Stimulated activated naive CD8-positive, alpha-beta T cell treated with anti-CD3 and anti-CD28 coated beads, Interleukin-15, amount 100 ng/mL, for 72 hours (primary cell): ENCODE data around the gene NIF3L1.
"Not testable (repeated sequence)": the region's sequence is repeated elsewhere in the genome, so short reads cannot be mapped to it uniquely, and the experiment has no call there.

Experiments used
- ATAC-seq: fragments of 150-1000 bp; cut with Tn5 transposase; 2 replicates; pipeline ENCODE4 v1.10.0; 2021; ENCODE audit warnings: mild to moderate bottlenecking, moderate library complexity
- DNase-seq, 2 donors: peaks; one replicate each; pipeline ENCODE4 v3.0.0; 2021 to 2022
- H3K27ac Mint-ChIP-seq, 2 donors: one replicate each; pipeline ENCODE4 v1.8.0; 2022; ENCODE audit warnings: mild to moderate bottlenecking in 2 of 2, mixed read lengths in 2 of 2, moderate library complexity in 2 of 2
- H3K27me3 Mint-ChIP-seq: one replicate; pipeline ENCODE4 v1.8.0; 2022; ENCODE audit warnings: mixed read lengths
- H3K4me1 Mint-ChIP-seq: one replicate; pipeline ENCODE4 v1.8.0; 2022; ENCODE audit warnings: mild to moderate bottlenecking, mixed read lengths
- H3K4me3 Mint-ChIP-seq, 2 donors: one replicate each; pipeline ENCODE4 v1.8.0; 2022; ENCODE audit warnings: mild to moderate bottlenecking in 2 of 2, mixed read lengths in 2 of 2, moderate library complexity in 1 of 2
- H3K9me3 Mint-ChIP-seq, 2 donors: one replicate each; pipeline ENCODE4 v1.8.0; 2022; ENCODE audit warnings: mixed read lengths in 2 of 2

NIF3L1 gene

DNA sequence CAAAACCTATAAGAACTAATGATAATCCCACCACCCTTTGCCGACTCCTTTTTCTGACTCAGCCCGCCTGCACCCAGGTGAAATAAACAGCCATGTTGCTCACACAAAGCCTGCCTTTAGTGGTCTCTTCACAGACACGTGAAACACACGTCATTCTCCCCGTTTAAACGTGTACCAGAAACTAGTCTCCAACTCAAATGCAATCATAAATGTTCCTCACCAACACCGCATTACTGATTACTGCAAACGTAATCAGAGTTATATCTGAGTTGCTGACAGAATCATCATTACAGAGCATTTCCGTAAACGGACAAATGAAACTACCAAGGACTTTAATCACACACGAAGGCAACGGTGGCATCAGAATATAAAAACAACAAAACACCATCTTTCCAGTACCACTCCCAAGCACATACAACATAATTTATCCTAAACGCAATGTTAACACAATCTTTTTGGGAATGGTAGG, 26.6 kb upstream of the NIF3L1 start:
- no peaks in the 10 kb centered on the region for H3K27me3 Mint-ChIP-seq

DNA sequence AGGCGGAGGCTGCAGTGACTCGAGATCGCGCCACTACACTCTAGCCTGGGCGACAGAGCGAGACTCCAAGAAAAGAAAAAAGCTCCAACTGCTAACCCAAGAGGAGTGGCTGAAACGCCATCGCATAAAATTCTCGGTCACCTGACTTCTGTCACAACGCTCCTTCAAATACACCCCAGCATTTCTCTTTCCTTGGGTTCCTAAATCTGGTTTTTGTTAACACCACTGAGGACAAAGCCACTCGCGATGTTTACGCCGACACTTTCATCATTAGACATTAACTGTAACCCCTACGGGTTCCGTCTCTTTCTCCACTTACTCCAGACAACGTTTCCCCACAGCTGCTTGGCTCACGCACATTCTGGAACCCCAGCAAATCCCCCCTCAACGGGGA, 25.4 kb upstream of the NIF3L1 start:
- Mint-ChIP-seq H3K27ac (peak overlapping the region; percentile 100), H3K4me3 (peak overlapping the region; percentile 87 to 94), H3K9me3 (no peaks in the 10 kb centered on the region), H3K27me3 (no peaks in the 10 kb centered on the region), H3K4me1 (peaks cover 47% of the 10 kb centered on the region)
- DNase-seq = peak in 1 of 2 donors; percentile 38
- peak; percentile 1 for ATAC-seq

More for the DNA sequence above, 26.6 kb upstream of the NIF3L1 start:
- Mint-ChIP-seq H3K4me1 (peaks cover 59% of the 10 kb centered on the region), H3K9me3 (no peaks in the 10 kb centered on the region), H3K4me3 (peak overlapping the region; percentile 87 to 94), H3K27ac (peak overlapping the region; percentile 100)
- ATAC-seq = peak; percentile 73
- DNase-seq = peak; percentile 65 to 76

DNA sequence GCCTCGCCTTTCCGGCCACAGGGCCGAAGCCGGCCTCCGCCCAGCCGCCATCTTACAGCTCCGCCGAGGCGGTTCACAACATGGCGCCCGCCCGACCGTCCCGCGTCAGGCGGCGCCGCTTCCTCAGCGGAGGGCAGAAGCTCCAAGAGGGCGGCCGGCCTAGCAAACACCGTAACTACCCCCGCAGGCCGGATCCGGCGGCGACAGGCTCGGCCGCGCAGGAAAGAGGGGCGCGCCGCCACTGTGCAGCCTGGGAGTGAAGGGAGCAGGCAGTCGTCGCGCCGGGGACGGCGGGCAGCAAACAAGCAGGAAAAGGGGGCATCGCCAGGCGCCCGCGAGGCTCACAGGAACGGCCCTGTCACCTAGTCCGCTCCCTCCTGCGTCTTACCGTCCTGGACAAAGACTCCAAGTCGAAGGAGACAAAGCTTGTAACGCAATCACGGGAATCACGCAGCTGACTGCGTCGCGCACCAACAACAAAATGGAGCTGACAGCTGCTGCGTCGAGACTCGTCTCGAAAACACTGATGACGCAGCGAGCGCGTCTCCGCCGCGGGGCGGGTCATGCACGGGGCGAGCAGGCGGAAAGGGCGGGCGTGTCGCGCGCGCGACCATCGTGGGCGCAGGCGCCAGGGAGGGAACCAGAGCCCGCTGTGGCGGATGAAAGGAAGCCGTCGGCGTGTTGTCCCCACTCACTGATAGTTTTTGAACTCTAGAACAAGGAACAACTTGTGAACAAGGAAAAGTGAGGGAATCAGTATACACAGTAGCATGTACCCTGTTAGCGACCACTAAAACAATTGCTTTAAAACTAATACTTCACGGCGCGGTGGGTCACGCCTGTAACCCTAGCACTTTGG, 24.8 kb upstream of the NIF3L1 start, which contains the start of gene CLK1:
CLK1 (minus strand) TSS at position 483 of the 859 bp plus-strand sequence. CDS start 2,796 bp downstream, outside the sequence.
- Mint-ChIP-seq H3K4me1 (peaks cover 49% of the 10 kb centered on the region), H3K27me3 (no peaks in the 10 kb centered on the region), H3K9me3 (no peaks in the 10 kb centered on the region), H3K4me3 (peak within 1 kb of the TSS; percentile 87 to 94), H3K27ac (peak within 1 kb of the TSS; percentile 100)
- DNase-seq (peak; percentile 89 to 94), ATAC-seq (peak; percentile 88)

DNA sequence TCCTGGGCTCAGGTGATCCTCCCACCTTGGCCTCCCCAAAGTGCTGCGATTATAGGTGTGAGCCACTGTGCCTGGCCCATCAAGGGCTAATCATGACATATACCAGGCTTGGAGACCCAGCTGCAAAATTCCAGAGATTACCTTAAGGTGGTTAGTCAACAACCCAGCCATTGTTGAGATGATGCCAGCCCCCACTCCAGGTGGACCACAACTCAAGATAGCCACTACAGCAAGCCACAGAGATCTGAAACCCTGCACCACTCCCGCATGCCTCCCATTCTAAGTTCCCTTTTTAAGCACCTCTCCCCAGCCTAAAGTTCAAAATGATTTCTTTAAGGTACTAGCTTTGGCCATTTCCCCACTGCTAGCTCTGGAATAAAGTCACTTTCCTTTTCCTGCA, 20.2 kb upstream of the NIF3L1 start:
- Mint-ChIP-seq H3K27ac (peak overlapping the region; percentile 46 to 87), H3K4me3 (no peak overlapping the region), H3K4me1 (peaks cover 26% of the 10 kb centered on the region), H3K9me3 (no peaks in the 10 kb centered on the region), H3K27me3 (no peaks in the 10 kb centered on the region)
- ATAC-seq = no peak
- no peak for DNase-seq

DNA sequence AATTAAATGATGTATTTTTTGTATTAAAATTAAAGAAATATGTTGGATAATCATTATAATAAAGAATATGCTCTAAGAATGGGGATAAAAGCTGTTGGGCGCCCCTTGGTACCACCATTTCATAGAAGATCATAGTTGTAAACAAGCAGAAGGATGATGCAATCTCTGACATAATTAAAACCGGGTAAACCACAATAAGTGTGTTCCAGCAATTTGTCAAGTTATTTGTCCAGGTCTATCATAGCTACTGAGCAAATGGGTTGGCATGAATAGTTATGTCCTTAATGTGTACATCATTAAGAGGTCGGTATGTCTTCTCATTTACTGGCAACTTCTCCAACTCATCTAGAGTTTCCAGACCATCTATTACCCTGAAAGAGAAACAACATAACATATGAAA, 18.0 kb upstream of the NIF3L1 start:
- Mint-ChIP-seq H3K9me3 (no peaks in the 10 kb centered on the region), H3K4me3 (peak overlapping the region in 1 of 2 donors; percentile 35), H3K27me3 (no peaks in the 10 kb centered on the region), H3K4me1 (peaks cover 10% of the 10 kb centered on the region), H3K27ac (peak overlapping the region in 1 of 2 donors; percentile 93)
- peak; percentile 73 for ATAC-seq
- DNase-seq = no peak

DNA sequence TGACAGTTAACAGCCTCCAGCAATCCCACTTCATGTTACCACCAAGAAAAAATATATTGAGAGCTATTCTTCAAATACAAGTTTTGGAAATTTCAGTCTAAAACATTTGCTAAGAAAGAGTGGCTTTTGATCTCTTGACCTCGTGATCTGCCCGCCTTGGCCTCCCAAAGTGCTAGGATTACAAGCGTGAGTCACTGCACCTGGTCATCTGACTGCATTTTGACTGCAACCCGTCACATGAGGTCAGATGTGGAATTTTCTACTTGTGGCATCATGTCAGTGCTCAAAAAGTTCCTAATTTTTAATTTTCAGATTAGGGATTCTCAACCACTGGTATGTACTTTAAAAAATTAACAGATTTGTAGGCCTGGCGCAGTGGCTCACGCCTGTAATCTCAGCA, 15.6 kb upstream of the NIF3L1 start:
- no peaks in the 10 kb centered on the region for H3K27me3 Mint-ChIP-seq
- ATAC-seq = no peak
- no peak for DNase-seq
- no peaks in the 10 kb centered on the region for H3K9me3 Mint-ChIP-seq
- H3K27ac Mint-ChIP-seq = no peak overlapping the region
- H3K4me1 Mint-ChIP-seq = peaks cover 10% of the 10 kb centered on the region
- H3K4me3 Mint-ChIP-seq = no peak overlapping the region

DNA sequence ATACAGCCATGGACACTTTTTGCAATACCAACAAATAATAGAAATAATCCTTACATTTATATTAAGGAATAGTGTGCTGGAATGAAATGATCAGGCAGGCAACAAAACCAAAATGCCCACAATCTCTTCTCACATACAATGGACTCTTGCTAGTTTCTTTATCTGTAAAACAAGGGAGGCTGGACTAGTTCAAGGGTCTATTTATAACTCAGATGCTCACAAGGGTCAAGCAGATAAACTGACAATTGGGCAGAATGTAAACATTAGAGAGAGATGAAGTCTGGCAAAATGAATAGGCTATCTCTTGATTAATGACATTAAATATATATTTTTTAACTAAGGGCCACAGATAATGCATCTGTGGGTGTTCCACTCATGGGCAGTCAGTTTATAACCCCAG, 11.7 kb upstream of the NIF3L1 start:
- DNase-seq (no peak), ATAC-seq (no peak)
- Mint-ChIP-seq H3K9me3 (no peaks in the 10 kb centered on the region), H3K27me3 (no peaks in the 10 kb centered on the region), H3K4me3 (no peak overlapping the region), H3K4me1 (peaks cover 7% of the 10 kb centered on the region), H3K27ac (no peak overlapping the region)

DNA sequence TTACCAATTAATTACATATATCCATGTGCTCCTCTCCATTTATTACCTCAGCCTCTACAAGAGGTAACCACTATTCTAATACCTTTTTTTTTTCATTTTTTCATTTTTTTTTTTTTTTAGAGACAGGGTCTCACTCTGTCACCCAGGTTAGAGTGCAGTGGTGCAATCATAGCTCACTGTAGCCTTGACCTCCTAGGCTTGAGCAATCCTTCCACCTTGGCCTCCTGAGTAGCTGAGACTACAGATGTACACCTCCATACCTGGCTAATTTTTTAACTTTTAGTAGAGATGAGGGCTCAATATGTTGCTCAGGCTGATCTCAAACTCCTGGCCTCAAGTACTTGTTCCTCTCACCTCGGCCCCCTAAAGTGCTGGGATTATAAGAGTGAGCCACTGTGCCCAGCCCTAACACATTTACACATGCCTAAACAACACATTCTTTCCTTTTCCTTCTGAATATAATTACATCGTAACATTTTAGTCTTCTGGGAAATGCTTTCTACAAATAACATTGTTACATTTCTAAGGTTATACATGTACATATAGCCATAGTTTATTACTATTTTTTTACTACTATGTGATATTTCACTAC, 10.8 kb upstream of the NIF3L1 start:
- ATAC-seq = no peak
- no peak for DNase-seq
- no peak overlapping the region for H3K4me3 Mint-ChIP-seq
- peaks cover 7% of the 10 kb centered on the region for H3K4me1 Mint-ChIP-seq
- H3K27me3 Mint-ChIP-seq = no peaks in the 10 kb centered on the region
- peak overlapping the region in 1 of 2 donors; percentile 71 for H3K27ac Mint-ChIP-seq
- H3K9me3 Mint-ChIP-seq = no peaks in the 10 kb centered on the region

DNA sequence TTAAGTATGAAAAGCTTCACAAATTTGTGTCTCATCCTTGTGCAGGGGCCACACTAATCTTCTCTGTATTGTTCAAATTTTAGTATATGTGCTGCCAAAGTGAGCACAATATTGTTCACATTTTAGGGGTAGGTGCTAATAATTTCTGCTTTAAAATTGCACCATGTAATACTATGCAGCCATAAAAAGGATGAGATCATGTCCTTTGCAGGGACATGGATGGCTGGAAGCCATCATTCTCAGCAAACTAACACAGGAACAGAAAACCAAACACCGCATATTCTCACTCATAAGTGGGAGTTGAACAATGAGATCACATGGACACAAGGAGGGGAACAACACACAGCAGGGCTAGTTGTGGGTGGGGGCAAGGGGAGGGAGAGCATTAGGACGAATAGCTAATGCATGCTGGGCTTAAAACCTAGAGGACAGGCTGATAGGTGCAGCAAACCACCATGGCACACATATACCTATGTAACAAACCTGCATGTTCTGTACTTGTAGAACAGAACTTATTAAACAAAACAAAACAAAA, 7.4 kb upstream of the NIF3L1 start:
- not testable (repeated sequence) for H3K27me3 Mint-ChIP-seq, ATAC-seq, H3K9me3 Mint-ChIP-seq, DNase-seq, H3K27ac Mint-ChIP-seq, H3K4me3 Mint-ChIP-seq
- peaks cover 11% of the 10 kb centered on the region for H3K4me1 Mint-ChIP-seq

DNA sequence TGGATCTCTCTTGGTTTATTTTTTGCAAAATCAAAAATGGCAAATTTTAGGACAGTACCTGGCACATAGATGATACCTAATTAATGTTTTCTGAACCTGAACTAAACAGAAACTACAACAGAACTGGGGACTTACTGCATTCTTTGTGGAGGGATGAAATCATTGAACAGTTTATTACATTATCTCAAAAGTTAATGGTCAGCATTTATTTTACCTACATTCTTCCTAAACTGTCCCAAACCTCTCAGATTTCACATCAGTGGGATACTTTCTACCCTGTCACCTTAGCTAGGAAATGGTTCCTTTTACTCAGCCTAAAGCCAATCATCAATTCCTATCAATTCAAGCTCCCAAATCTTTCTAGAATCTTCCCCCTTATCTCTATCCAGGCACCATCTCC, 10.3 kb downstream of the NIF3L1 start:
- H3K4me1 Mint-ChIP-seq = peaks cover 20% of the 10 kb centered on the region
- H3K9me3 Mint-ChIP-seq = no peaks in the 10 kb centered on the region
- peak overlapping the region in 1 of 2 donors; percentile 33 for H3K27ac Mint-ChIP-seq
- H3K4me3 Mint-ChIP-seq = no peak overlapping the region
- H3K27me3 Mint-ChIP-seq = no peaks in the 10 kb centered on the region
- DNase-seq (no peak), ATAC-seq (no peak)

DNA sequence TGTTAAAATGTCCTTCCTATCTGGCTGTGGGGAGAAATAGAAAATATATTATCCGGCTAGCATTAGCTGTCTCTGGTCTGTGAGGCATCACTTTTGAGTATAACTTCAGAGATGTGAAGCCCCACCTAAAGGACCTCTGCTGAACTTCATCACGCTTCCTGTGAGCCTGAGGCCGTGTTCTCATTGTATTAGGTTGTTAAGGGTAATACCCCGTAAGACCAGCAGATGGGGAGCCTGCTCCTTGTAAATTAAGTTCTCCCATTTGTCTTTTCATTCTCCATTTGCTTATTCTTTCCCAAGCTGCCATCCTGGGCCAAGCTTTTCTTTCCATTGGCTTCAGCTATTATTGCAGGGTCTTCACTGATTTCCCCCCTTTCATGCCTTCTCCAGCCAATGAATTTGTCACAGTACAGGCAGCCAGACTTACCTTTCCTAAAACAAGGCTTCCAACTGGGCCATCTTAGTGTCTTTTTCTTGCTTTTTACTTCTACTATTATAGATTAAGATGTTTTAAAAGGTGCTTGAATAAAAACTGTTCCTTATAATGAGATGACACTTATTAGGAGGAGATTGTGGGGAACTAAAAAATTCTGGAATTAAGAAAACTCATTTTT, 12.4 kb downstream of the NIF3L1 start:
- no peak overlapping the region for H3K27ac Mint-ChIP-seq
- H3K27me3 Mint-ChIP-seq = no peaks in the 10 kb centered on the region
- DNase-seq (peak; percentile 66 to 77), ATAC-seq (peak; percentile 100)
- peaks cover 20% of the 10 kb centered on the region for H3K4me1 Mint-ChIP-seq
- no peak overlapping the region for H3K4me3 Mint-ChIP-seq
- H3K9me3 Mint-ChIP-seq = no peaks in the 10 kb centered on the region

DNA sequence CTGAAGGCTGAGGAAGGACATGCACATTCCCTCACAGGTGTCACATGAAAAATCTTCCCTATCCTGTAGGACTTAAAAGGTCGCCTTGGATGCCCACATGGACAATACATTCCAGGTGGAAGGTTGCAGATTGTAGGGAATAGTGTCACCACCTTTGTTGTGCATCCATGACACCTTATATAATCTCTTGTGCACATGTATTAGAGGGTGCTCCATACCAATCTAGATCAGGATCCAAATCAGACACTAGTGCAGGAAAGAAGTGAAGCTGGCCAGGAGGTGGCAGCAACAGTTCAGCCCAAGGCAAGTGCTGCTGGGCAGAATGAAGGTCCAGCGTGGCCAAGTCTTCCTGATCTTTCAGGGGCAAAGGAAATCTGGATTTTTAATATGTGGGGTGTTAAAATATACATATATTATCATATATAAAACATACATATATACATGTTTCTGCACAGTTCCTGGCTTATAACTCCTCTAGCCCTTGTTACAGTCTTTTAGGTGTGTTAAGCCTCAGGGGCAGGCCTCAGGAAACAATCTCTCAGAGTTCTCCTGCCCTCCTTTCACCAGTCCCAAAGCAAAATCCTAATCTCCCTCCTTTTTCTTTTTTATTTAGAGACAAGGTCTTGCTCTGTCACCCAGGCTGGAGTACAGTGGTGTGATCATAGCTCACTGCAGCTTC, 16.6 kb downstream of the NIF3L1 start:
- H3K4me1 Mint-ChIP-seq = peaks cover 10% of the 10 kb centered on the region
- no peaks in the 10 kb centered on the region for H3K27me3 Mint-ChIP-seq
- DNase-seq (peak; percentile 28 to 60), ATAC-seq (peak; percentile 57)
- no peaks in the 10 kb centered on the region for H3K9me3 Mint-ChIP-seq
- H3K4me3 Mint-ChIP-seq = no peak overlapping the region
- H3K27ac Mint-ChIP-seq = no peak overlapping the region

DNA sequence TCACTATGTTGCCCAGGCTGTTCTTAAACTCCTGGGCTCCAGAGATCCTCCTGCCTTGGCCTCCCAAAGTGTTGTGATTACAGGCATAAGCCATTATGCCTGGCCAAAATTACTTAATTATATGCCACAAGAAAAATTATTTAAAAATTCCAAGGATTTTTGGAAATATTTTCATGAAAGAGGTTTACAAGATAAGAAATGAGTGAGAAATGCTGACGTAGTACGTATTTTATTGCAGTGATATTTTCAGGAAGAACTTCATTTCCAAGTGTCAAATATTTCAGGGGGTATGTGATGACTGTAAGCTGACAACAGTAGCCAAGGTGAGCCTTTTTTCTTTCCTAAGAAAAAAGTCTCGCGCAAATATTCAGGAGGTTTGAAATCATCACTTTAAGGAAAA, 20.8 kb downstream of the NIF3L1 start:
- ATAC-seq = no peak
- H3K4me1 Mint-ChIP-seq = no peaks in the 10 kb centered on the region
- H3K27me3 Mint-ChIP-seq = no peaks in the 10 kb centered on the region
- no peak overlapping the region for H3K4me3 Mint-ChIP-seq
- no peak for DNase-seq
- H3K27ac Mint-ChIP-seq = peak overlapping the region in 1 of 2 donors; percentile 18
- no peaks in the 10 kb centered on the region for H3K9me3 Mint-ChIP-seq

DNA sequence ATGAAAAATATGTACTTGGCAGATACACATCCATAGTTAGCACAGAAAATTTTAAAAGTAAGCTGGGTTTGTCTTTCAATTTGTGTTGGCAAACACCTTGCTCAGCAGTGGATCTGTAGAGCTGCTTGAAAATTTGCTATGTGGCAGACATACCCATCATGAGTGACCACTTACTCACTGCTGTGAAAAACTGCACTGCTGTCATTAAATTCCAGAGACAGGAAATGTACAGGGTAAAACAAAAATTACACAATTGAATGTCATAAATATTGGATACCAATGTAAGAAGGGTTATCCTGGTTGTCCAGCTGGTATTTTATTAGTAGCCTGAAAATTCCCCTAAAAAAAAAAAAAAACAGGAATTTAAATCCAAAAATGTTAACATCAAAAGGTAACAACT, 24.5 kb downstream of the NIF3L1 start:
- H3K27ac Mint-ChIP-seq = no peak overlapping the region
- H3K27me3 Mint-ChIP-seq = no peaks in the 10 kb centered on the region
- no peak for ATAC-seq
- no peak for DNase-seq
- H3K4me3 Mint-ChIP-seq = no peak overlapping the region
- H3K4me1 Mint-ChIP-seq = no peaks in the 10 kb centered on the region
- no peaks in the 10 kb centered on the region for H3K9me3 Mint-ChIP-seq

DNA sequence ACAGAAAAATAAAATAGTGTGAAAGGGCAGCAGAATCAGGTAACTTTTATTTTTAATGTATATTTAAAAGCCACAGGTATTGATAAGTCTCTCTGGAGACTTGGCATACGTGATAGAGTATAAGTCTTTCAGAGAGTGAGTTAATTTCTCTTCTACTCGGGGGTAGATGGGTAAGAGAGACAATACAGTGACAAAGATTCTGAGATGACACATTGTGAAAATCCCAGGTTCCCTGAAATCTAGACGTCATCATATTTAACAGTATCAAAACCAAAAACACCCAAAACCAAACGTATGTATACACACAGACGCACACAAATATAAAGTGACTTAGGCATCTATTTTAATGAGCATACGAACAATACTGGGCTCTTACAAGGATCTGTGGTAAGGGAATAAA, 33.3 kb downstream of the NIF3L1 start:
- Mint-ChIP-seq H3K4me1 (peaks cover 6% of the 10 kb centered on the region), H3K4me3 (no peak overlapping the region), H3K9me3 (no peaks in the 10 kb centered on the region), H3K27ac (peak overlapping the region in 1 of 2 donors; percentile 22), H3K27me3 (no peaks in the 10 kb centered on the region)
- ATAC-seq (peak; percentile 79), DNase-seq (no peak)
